Omental fat pad (tissue), 4 donors: Measurements from ENCODE around the gene RRP1B. TPM values are rescaled to one million over a fixed set of nuclear protein-coding genes. Genes with fewer than 3 reads are reported as not detected.

Source experiments
- ATAC-seq: fragments of 150-250 bp; one replicate; pipeline ENCODE4 v1.9.1; 2016; ENCODE audit warnings: mild to moderate bottlenecking, moderate library complexity; ENCODE audit not compliant: low FRiP score
- DNase-seq: peaks from one replicate; pipeline ENCODE4 v3.0.0-alpha.2; 2019; ENCODE audit warnings: low spot score
- total RNA-seq, 4 donors: library from RNA; depleted of rRNA; stranded (reverse); fragments of >200 nt; gene quantifications; one replicate each; pipeline ENCODE4 v1.1.0, GENCODE V29; 2016
- TF ChIP-seq, protein P1 (sequence below), 3 donors: fragments of 450-650 bp; IDR thresholded peaks; one replicate each; pipeline ENCODE4 v1.5.1; 2016 to 2017; ENCODE audit warnings: antibody characterized with exemption in 3 of 3, mild to moderate bottlenecking in 3 of 3, moderate library complexity in 2 of 3

The RRP1B gene
- total RNA-seq, 4 donors from 2014 or later, result 19.4 to 47.4 (median 22.0) TPM

DNA sequence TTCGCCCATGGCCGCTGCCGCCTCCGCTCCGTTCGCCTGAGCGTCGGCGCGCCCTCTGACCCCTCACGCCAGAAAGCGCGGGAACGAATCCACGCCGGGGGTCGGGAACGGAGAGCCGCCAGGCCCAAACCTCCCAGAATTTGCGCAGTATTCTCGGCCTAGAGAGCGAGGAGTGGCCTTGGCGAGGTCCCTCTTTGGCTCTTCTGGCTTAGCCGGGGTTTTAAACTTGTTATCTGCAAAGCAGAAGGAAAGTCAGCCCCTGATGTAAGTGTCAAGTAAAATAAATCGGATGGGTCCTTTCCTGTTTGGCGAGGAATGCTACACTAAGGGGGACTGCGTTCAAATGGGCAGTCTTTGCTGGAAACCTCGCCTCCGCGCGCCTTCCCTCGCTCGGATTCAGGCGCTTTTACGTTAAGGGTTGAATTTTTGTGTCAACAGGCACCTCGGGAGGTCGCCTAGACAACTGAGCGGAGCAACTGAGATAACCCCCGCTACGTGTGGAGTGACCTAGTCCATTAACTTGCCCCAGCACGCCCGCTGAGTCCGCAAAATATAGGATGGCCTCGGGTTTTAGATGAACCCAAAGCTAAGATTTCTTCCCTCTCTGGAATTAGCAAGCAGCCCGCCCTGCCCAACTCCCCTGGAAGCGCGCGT is 1.1 kb upstream of the RRP1B start:
- no peak for DNase-seq
- no peak for ATAC-seq
- TF ChIP-seq, protein P1, sequence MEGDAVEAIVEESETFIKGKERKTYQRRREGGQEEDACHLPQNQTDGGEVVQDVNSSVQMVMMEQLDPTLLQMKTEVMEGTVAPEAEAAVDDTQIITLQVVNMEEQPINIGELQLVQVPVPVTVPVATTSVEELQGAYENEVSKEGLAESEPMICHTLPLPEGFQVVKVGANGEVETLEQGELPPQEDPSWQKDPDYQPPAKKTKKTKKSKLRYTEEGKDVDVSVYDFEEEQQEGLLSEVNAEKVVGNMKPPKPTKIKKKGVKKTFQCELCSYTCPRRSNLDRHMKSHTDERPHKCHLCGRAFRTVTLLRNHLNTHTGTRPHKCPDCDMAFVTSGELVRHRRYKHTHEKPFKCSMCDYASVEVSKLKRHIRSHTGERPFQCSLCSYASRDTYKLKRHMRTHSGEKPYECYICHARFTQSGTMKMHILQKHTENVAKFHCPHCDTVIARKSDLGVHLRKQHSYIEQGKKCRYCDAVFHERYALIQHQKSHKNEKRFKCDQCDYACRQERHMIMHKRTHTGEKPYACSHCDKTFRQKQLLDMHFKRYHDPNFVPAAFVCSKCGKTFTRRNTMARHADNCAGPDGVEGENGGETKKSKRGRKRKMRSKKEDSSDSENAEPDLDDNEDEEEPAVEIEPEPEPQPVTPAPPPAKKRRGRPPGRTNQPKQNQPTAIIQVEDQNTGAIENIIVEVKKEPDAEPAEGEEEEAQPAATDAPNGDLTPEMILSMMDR (IDR thresholded peaks at IDR 0.05), result no peak

DNA sequence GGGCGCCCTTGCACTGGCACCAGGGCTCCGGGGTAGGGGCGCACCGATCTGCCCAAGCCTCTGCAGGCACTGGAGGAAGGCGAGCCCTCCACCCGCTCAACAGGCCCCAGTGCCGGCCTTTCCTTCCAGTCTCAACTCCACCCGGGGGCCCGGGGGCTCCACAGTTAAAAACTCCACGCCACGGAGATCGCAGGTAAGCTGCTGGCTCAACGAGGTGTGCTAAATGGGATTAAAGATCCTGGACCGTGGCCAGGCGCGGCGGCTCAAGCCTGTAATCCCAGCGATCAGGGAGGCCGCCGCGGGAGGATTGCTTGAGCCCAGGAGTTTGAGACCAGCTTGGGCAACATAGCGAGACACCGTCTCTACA is 608 bp upstream of the RRP1B start:
- DNase-seq (no peak), ATAC-seq (no peak)
- TF ChIP-seq, protein P1 (IDR thresholded peaks at IDR 0.05), result no peak

DNA sequence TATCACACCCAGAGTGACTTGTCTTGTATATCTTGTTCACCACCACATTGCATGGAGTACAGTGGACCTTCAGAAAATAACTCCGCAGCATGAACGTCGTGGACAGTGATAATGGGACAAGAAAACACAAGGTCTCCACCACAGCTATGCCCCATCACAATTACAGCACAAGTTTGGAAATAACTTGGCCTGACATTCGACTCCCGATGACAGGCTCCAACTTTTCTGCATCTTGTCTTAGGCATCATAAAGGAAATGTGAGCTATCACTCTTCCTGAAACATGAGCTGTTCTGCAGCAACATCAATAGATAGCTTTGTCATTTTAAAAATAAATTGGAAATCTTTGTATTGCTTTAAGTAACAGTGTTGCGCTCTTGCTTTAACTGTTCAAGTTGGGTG is 2.9 kb downstream of the RRP1B start:
- TF ChIP-seq, protein P1 (IDR thresholded peaks at IDR 0.05), result no peak
- ATAC-seq (no peak), DNase-seq (no peak)

DNA sequence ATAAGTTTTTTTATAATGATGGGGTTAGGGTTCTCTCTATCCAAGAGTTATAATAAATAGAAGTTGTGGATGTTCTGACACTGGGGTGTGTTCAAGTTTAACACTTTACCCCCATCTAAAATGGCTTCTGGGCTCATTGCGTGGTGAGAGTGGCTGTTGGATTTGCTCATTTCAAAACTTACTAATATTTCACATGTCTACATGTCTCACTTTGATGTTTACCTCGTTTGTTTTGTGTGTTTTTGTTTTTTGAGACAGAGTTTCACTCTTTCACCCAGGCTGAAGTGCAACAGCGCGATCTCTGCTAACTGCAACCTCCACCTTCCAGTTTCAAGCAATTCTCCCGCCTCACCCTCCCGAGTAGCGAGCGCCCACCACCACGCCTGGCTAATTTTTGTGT is 3.7 kb downstream of the RRP1B start:
- no peak for DNase-seq
- no peak for ATAC-seq
- TF ChIP-seq, protein P1 (IDR thresholded peaks at IDR 0.05), result no peak

DNA sequence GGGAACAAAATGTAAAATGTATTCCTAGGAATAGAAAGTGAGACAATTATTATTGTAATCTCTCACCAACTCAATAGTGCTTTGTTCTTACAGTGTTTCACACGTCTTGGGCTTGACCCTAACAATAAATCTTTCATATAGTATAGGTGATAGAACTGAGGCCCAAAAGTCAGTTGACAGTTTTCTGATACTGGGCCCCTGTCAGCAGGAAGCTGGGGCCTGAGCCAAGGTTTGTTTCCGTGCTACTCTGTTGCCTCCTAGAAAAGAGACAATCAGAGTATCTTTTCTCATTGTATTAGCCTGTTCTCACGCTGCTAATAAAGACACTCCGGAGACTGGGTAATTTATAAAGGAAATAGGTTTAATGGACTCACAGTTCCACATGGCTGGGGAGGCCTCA is 5.0 kb downstream of the RRP1B start:
- no peak for DNase-seq
- no peak for ATAC-seq
- TF ChIP-seq, protein P1 (IDR thresholded peaks at IDR 0.05), result no peak

DNA sequence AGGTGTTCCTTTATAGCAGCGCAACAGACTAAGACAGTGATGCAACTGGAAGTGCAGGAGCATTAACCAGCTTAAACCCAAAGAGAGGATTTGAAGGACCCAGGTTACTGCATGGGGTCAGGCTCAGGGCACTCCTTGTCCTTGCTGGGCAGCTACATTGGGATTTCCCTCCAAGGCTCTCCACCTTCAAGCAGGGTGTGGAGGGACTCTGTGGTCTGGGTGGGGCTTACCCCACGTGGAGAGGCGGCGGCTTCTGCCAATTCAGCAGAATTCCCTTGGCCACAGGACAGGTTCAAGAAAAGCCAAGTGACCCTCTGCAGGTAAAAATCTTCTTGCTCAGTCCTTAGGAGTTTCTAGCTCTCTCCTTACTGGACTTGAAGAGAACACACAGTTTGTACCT is 6.5 kb downstream of the RRP1B start:
- TF ChIP-seq, protein P1 (IDR thresholded peaks at IDR 0.05), result no peak
- DNase-seq, result no peak
- no peak for ATAC-seq

DNA sequence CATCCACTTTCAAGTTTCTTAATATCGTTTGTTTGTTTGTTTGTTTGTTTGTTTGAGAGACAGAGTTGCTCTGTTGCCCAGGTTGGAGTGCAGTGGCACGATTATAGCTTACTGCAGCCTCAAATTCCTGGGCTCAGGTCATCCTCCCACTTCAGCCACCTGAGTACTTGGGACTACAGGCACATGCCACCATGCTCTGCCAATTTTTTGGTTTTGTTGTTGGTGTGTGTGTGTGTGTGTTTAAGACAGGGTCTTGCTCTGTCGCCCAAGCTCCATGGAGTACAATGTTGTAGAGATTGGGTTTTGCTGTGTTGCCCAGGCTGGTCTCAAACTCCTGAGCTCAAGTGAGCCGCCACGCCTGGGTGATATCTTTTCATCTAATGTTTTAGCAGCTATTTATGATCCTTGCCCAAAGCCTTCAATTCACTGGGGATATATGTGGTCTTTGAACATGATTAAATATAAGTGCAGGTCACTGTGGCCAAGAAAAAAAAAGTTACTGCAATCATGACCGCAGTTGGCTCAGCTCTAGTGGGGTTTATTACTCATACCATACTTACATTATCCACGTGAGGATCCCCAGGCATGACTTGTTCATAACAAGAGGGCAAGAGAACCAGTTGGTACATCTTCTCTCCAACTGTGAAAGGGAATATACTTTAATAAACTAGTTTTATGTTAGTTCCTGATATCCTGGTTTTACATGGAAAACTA is 8.0 kb downstream of the RRP1B start:
- no peak for DNase-seq
- no peak for ATAC-seq
- TF ChIP-seq, protein P1 (IDR thresholded peaks at IDR 0.05), result no peak
